22Rv1 (cell line): ENCODE data around the gene COX4I1.

Experiments
- ZFX ChIP-seq: fragments of 450-650 bp; IDR thresholded peaks from 2 replicates; pipeline ENCODE4 v1.6.1; 2017; ENCODE audit warnings: antibody characterized with exemption, borderline replicate concordance
- TF ChIP-seq, protein P1 (sequence below): fragments of 450-650 bp; IDR thresholded peaks from 2 replicates; pipeline ENCODE4 v1.5.1; 2017; ENCODE audit warnings: mild to moderate bottlenecking

GRCh38 chr16:85849388-85849787 is 49.9 kb downstream of the COX4I1 start:
- TF ChIP-seq, protein P1, sequence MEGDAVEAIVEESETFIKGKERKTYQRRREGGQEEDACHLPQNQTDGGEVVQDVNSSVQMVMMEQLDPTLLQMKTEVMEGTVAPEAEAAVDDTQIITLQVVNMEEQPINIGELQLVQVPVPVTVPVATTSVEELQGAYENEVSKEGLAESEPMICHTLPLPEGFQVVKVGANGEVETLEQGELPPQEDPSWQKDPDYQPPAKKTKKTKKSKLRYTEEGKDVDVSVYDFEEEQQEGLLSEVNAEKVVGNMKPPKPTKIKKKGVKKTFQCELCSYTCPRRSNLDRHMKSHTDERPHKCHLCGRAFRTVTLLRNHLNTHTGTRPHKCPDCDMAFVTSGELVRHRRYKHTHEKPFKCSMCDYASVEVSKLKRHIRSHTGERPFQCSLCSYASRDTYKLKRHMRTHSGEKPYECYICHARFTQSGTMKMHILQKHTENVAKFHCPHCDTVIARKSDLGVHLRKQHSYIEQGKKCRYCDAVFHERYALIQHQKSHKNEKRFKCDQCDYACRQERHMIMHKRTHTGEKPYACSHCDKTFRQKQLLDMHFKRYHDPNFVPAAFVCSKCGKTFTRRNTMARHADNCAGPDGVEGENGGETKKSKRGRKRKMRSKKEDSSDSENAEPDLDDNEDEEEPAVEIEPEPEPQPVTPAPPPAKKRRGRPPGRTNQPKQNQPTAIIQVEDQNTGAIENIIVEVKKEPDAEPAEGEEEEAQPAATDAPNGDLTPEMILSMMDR: no peak
- no peak for TF ChIP-seq ZFX
